GM21447 (cell line): ENCODE results near the gene SMCO3.
A peak's percentile ranks its signal among the peaks of the same experiment; 100 is the strongest.

Experiments
- ATAC-seq: cut with Tn5 transposase; IDR thresholded peaks from one replicate; pipeline ENCODE4 v1.9.1; 2021; ENCODE audit not compliant: unreplicated experiment

The SMCO3 gene

DNA sequence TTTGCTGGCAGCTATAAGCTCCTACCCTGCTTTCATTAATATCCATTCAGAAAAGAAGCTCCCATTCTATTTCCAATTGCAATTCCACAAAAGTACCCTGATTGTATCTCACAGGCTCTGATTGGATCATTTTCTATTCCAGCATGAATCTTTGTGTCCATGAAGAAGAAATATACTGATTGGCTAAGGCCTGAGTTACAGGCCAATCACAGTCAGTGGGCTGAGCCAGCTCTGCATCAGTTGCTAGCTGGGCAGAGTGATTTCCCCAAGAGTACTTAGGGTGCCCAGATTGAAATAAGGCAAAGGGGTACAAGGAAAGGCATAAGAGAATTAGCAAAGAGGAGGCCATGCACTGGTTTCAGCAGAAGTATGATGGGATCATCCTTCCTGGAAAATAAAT, 14.9 kb upstream of the SMCO3 start:
- peak; percentile 81 for ATAC-seq

DNA sequence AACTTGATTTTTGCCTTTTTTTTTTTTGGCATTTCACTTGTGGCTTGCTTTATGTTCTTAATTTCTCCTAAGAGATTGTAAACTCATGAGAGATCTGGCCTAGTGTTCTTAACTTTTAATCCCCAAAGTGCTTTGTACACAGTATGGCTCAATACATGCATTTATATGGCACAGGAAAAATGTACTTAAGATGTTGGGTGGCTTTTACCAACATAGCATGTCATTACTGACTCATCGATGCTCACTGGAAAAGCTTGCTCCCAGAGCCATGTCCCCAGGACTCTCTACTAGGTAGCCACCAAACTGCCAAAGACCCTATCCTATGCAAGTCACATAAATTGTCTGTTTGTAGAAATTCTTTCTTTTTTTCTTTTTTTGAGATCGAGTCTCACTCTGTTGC, 13.1 kb upstream of the SMCO3 start:
- no peak for ATAC-seq

DNA sequence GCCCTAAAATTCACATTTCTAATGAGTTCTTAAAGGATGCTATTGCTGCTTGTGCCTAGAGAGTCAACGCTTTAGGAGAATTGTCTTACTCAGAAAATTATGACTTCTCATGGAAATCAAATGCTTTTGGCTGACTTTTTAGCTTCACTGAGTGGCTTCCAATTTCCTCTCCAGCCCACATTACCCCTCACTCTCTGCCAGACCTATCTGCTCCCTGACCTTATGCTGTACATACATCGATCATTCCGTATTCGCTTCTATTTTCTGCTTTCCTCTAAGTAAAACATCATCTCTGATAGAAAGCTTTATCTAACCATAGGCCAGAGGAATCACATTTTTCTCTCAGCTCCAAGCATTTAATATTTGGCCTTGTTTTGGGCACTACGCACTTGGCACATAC, 12.5 kb upstream of the SMCO3 start:
- no peak for ATAC-seq

DNA sequence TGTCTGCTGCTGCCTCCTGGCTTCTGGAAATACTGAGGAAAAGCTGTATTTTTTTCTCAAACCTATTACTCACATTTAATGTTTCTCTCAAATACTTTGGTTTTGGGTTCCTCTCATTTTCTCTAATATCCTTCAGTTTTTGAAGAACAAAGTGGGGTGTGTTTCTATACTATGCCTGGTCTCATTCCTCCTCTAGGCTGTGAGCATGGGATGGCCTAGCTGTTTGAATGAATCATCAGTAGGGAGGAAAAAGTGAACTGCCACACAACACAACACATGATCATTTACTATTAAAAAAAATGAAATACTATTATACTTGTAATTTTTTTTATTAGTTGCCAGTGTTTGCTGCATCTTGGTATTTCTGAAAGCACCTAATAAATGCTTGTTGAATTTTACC, 11.3 kb upstream of the SMCO3 start:
- no peak for ATAC-seq

DNA sequence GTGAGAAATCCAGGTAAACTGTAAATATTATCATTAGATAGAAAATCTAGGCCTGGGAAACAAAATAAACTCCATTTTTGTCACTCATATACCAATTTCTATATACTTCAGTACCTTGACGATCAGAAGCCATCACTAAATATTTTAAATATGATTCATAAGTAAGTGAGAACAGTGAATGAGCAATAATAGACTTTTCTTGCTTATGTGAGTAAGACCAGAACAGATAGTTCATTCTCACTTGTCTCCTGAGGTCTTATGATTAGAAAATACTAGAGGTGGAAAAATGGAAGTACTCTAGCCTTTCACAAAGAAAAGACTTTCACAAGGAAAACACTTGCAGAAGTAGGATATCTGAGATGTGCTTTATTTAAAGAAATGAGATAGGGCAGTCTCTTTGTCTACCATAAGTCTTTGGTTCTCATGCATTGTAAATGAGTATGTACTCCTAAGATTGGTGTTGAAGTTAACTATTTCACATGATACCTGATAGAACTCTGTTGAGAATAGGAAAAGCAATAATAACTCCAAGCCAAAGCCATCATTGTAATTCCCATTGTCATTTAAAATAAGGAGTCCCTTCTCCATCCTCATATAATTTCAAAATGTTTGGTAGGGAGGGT, 10.1 kb upstream of the SMCO3 start:
- no peak for ATAC-seq

DNA sequence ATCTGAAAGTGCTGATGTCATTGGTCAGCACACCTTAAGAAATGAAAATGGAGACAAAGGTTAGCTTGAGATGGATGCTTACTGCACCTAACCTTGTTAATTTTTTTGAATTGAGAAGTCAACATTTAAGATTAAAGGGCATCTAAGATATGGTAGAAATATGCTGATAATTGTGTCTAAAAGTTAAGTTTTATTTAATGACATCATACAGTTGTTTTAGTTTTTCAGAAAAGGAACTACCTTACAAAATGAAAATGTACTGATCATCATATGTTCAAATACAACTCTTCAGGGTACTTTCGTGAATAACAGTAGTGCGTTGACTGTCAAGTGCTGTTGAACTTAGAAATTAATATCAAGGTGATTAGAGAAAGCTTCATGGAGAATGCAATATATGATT, 2.5 kb downstream of the SMCO3 start:
- no peak for ATAC-seq

DNA sequence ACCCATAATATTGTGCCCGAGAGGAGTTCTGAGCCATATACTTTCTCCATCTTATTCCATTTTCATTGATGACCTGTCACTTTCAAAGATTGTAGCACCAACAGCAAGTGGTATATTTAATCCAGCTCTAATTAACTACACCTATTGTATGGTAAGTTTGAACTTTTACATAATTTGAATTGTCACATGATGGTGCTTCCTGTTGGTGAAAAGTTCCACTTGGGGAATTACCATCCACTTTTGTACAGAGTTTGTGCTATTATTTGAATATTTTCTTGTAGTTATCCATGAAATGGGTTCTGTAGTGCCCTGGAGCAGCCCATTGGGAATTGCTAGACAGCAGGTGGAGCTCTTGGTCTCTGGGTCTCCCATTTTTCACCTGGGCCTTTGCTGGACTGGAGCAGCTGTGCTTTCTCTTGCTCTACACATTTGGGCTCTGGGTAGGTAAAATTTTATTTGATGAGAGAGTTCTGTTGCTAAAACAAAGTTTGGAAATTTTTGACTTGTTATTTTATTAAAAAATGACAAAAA, 3.0 kb downstream of the SMCO3 start:
- ATAC-seq: no peak

DNA sequence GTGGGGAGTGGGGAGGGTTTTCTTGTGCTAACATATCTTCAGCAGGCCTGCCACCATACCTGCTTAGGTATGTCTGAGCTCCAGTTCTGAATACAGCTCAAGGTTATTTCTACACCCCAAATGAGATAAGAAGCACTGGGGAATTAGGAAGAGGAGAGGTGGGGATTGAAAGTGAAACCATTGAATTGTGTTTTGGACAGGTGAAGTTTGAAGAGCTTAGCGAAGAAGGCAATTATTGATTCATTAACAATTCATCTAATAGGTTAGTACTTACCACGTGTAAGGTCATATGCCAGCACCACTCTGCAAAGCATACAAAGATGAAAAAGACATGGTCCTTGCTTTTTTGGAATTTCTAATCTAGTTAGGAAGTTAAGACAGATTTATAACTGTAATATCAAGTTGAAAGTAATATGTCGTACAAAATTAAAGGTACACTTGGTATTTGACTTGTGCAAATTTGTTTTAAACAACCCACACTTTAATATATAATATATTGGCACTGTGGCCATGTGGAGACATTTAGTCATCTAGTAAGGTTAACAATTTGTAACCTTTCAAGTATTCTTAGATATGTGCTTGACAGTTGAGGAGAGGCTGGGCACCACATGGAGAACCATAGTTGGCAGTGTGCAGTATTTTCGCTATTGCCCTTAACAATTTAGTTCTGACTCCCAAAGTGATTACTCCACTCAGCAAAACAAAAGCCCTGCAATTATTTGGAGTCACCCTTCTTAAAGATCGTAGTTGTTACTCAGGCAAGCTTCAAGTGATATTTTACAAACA, 3.6 kb downstream of the SMCO3 start:
- no peak for ATAC-seq

DNA sequence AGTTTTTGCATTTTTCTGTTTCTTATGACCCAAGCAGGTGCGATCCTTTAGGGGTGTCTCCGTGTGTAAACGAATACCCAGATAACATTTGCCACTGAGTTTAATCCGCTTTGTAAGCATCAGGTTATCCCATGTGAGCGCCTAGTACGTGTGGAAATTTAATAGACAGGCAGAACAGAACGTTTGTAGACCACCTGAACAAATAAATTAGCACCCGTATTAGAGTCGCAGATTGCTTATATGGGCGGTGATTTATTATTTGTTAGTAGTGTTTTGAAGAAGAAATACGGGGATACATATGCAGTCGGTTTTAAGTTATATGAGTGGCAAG, 10.2 kb downstream of the SMCO3 start:
- ATAC-seq: peak; percentile 8

DNA sequence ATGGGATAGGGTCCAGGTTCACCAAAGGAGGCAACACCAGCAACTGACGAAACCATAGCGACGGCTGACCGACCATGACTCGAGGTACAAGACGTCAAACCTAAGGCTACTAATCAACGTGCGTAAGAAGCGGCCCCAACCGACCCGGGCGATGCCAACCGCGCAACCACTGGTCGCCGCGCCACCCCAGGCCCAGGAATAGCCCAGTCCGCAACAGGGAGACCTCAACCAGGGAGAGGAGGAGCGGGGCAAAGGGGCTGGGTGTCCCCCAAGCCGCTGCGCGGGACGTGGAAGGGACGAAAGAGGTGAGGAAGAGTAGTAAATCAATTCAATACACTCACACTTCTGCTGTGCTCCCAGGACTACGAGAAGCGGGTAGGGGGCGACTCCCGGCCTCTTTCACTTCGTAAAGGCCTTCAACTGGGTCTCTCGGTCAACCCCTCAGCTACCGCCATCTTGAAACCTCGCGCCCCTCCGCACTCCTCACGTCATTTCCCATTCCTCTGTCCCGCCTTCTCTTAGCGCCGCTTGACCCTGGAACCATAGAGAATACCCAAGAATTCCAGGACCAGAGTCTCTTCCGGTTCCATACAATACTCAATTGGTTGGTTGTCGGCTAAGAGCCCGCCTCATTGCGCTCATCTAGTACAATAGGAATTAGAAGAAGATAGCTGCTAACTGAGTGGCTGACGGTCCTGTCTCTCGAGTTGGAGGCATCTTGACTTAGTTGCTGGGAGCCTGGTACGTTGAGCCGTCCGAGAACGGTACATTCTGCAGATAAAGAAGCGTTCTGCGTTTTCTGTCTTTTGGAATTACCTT, 10.8 kb downstream of the SMCO3 start, which contains the start of the genes C12orf60 and WBP11:
TSS of gene C12orf60 (plus strand) at position 660 of the 819 bp plus-strand sequence. CDS start 19,266 bp downstream, outside the sequence.
TSS of gene WBP11 (minus strand) at position 468 of the 819 bp plus-strand sequence. CDS start 2,095 bp downstream, outside the sequence.
- ATAC-seq: peak; percentile 99

DNA sequence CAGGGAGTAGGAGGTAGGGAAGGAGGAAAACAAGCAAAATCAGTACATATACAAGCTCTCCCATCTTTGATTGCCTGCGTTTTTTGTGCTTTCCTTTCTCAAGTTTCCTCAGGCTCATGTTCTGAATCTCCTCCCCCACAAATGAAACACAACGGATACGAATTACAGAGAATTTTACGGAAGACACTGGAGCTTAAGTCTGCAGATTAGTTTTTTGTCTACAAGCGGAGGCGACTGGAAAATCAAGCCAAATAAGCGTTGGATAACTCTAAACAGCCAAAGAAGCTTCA, 11.3 kb downstream of the SMCO3 start:
- no peak for ATAC-seq

DNA sequence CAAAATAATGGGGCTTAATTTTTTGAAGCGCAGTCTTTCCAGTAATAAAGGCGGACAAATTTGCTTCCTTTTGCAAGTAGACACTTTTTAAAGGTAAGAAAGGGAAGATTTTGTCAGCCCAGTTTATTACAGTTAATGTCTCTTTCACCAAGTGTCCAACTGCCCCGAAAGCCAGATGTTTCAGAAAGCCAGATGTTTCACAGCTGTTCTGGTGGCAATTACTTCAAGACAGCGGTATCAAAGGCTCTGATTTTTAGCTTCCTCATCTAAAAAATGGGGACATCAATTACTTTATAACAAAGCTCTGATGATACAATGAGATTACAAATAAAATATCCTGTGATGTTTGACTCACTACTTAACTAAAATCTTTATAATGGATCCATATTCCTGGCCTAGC, 11.7 kb downstream of the SMCO3 start:
- no peak for ATAC-seq

DNA sequence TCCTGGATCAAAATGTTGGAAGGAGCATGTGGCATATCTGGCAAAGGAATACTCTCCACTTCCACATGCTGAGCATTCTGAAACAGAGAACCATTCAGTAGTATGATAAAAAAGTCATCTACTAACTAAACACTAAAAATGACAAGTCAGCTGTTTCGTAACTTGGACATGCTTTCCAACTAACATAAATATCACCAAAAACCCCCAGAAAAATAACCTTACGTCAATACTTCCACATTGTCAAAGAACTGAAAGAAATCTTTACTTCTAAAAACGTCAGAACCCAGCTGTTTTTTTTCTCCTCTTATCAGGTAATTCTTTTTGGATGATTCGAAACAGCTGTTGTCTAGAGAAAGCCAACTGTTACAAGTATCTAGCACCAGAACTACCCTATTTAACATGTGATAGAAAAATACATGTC, 18.9 kb downstream of the SMCO3 start:
- no peak for ATAC-seq

DNA sequence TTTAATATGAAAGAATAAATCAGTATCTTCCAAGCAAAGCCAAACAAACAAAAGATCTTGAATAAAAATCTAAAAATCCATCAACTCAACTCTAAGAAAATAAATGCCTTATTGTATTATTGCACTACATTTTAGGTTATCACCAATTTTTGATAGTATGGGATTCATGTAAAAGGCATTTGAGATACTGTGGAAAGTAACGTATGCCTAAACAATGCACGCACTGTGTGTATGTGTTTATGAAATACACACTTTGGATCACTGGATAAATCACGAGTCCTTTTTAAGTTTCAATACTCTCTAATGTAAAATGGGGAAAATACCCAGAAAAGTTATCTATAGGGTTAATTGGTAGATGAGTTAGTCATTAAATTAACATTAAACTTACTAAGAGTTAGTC, 28.4 kb downstream of the SMCO3 start:
- ATAC-seq: no peak

DNA sequence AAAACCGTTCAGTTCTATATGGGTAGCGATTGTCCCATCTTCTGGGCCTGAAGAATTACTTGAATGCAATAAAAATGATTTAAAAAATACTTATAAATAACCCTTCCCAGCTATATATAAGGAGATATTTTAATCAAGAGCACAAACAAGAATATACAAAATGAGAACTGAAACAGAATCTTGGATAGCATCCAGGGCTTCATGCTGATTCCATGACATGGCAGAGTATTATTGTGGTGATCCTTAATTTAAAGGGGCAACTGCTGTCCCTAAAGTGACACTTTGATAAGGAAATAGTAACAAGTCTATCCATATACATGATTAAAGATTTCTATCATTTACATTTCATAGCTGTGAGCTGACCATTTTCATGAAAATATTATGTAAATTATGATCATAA, 29.5 kb downstream of the SMCO3 start:
- ATAC-seq: no peak

DNA sequence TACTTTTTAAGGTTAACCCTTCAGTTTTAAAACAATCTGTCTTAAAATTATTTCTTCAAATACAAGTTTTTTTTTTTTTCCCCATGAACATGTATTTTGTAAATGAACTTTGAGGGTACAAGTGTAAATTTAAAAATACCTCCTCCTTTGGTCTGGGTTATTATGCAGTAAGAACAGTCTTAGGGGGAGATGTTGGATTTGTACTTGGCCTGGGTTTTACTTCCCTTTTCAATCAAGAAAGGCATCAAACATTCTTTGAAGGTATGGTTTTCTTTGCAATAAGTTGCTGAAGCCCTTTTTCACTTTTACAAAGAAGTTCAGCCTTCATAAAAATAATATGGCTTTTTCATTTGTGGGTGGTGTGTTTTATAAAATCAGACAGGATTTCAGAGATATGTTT, 31.2 kb downstream of the SMCO3 start:
- ATAC-seq: peak; percentile 61

DNA sequence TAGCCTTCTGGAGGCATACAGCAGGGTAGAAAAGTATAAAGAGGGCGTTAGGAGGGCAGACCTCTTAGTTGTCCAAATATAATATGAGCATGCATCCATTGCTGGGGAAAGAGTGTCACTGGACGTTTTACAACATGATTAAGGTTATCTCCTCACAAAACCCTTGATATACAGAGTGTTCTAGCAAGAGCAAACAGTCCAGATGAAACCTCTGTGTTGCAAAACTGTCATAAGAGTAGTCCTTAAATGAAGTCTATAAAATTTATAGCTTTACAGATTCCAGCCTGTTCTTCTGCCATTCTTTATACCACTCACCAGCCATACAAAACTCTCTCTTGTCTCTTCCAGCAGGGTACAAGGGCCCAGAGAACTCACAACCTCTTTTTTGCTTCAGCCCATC, 32.4 kb downstream of the SMCO3 start:
- ATAC-seq: no peak

DNA sequence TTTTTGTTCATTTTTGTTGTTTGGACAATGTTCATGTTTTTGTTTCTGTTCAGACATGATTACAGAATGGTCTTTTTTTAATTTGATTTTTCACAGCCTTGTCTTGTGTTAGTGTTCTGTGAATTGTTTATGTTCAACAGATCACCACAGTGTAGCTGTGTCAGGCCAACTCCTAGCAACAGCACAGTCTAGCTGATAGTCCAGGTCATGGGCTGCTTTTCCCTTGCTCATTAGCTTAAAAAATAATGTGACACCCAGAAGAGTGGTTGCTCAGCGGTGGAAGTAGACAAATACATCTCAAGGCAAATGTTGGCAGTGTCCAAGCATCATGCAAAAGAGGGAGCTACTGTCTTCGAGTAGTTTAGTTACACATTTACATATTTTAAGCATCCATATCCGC, 33.1 kb downstream of the SMCO3 start:
- ATAC-seq: no peak

DNA sequence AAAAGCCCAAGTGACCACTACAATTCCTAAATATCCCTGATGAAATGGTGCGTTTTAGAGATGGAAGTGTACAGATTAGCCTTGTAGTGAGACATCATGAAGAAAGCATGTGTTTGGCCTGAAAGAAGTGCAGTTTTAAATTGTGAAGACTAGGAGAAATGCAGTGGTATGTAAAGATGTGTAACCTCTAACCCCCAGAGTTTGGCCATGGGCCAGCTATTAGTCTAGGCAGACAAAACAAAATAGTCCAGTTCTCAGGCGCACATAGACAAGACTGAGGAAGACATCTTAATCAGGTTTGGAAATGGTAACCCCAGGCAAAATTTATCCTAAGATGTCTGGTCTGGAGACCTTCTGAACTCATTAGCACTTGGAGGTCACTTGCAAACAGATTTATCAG, 34.1 kb downstream of the SMCO3 start:
- no peak for ATAC-seq

DNA sequence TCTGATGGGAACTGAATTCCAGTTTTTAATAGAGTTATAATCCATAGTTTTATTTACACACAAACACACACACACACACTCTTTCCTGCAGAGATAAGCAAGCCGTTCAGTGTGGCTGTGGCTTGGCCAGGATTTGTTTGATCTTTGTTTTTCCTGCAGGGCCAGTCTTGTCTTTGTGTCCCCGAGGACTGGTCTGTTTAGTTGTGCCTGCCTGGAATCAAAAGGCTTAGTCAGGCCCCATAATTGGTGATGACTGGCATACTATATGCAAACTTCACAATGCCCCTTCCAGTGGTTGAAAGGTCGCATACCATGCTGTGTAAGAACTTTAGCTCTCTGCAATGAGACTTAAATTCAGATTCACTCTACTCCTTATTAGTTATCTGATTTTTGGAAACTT, 36.7 kb downstream of the SMCO3 start:
- no peak for ATAC-seq

DNA sequence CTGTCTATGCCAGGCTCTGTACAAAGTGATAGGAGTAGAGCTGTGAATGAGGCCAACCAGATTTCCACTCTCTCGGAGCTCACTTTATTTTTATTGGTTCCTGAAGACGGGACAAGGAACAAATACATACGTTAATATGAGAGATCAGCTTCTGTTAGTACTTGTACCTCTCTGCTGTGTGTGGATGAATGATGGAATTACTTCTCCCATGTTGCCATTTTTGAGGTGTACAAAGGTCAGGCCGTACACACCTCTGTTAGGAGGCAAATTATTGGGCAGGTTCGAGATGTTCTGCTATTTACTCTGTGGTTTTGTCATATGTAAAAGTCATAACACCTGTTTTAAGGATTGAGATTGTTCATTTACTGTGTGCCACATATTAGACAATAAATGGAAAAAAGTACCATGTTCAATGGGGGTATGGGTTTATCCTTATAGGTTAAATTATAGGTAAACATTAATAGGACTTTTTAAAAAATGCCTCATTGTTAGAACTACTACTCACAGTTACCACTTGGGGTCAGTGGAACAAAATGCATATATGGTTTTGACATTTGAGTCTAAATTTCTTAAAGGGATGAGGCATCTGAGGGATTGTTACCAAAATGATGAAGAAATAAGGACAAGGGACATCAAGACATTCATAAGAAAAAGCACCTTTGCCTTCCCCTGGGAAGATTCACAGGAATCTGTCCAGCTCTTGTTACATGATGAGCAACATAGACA, 37.6 kb downstream of the SMCO3 start:
- no peak for ATAC-seq
